Natural killer cell treated with Interleukin-12 subunit alpha and Interleukin-12 subunit beta and Interleukin-15 and Interleukin-18, amount 100 ng/mL, for 72 hours (primary cell): ENCODE data around the gene CAPN7. TPM values are rescaled to one million over a fixed set of nuclear protein-coding genes. Genes with fewer than 3 reads are reported as not detected.

ENCODE experiments used
- ATAC-seq, 2 donors: fragments of 150-1000 bp; cut with Tn5 transposase in 1 of 2; sonication (Bioruptor Pico), chemical (Tn5 transposase) in 1 of 2; 2 replicates each; pipeline ENCODE4 v1.10.0; 2021
- DNase-seq: peaks from one replicate; pipeline ENCODE4 v3.0.0; 2022; ENCODE audit warnings: low spot score
- H3K27ac Mint-ChIP-seq, 2 donors: 1 replicate in 1 of 2; 2 replicates in 1 of 2; pipeline ENCODE4 v1.8.0; 2022; ENCODE audit warnings: mixed read lengths in 2 of 2, mild to moderate bottlenecking in 1 of 2, moderate library complexity in 1 of 2
- H3K27me3 Mint-ChIP-seq, 2 donors: 1 replicate in 1 of 2; 2 replicates in 1 of 2; pipeline ENCODE4 v1.8.0; 2022; ENCODE audit warnings: mixed read lengths in 2 of 2
- H3K36me3 Mint-ChIP-seq: one replicate; pipeline ENCODE4 v1.8.0; 2022; ENCODE audit warnings: mixed read lengths
- H3K4me1 Mint-ChIP-seq, 2 donors: 1 replicate in 1 of 2; 2 replicates in 1 of 2; pipeline ENCODE4 v1.8.0; 2022; ENCODE audit warnings: low read depth in 2 of 2, mixed read lengths in 2 of 2, mild to moderate bottlenecking in 1 of 2
- H3K4me3 Mint-ChIP-seq: one replicate; pipeline ENCODE4 v1.8.0; 2022; ENCODE audit warnings: mixed read lengths
- H3K9me3 Mint-ChIP-seq: 2 replicates; pipeline ENCODE4 v1.8.0; 2022; ENCODE audit warnings: mixed read lengths
- total RNA-seq, 2 donors: library from RNA; stranded (reverse); gene quantifications; one replicate each; pipeline ENCODE4 v1.2.3, GENCODE V29; 2022

Gene CAPN7
- total RNA-seq, 2 donors from 2014 or later, result 27.9 to 47.8 TPM

- DNase-seq (no peak), ATAC-seq (no peak)
- Mint-ChIP-seq H3K4me3 (peak overlapping the region; percentile 47), H3K36me3 (peaks cover 10% of the 10 kb centered on the region), H3K27me3 (no peaks in the 10 kb centered on the region), H3K4me1 (peaks cover 61 to 70% of the 10 kb centered on the region in 2 donors), H3K27ac (peak overlapping the region; percentile 82 to 100), H3K9me3 (no peaks in the 10 kb centered on the region)
Measured at GRCh38 chr3:15266510-15267376, 60.7 kb downstream of the CAPN7 start.

GRCh38 chr3:15267502-15267901 lies 61.5 kb downstream of the CAPN7 start:
- H3K27ac Mint-ChIP-seq, result peak overlapping the region; percentile 96 to 100
- H3K36me3 Mint-ChIP-seq, result peaks cover 12% of the 10 kb centered on the region
- H3K27me3 Mint-ChIP-seq, result no peaks in the 10 kb centered on the region
- ATAC-seq (no peak), DNase-seq (no peak)
- H3K9me3 Mint-ChIP-seq, result no peaks in the 10 kb centered on the region
- peaks cover 69 to 77% of the 10 kb centered on the region in 2 donors for H3K4me1 Mint-ChIP-seq
- H3K4me3 Mint-ChIP-seq, result no peak overlapping the region

GRCh38 chr3:15268033-15268631 lies 62.1 kb downstream of the CAPN7 start:
- no peaks in the 10 kb centered on the region for H3K9me3 Mint-ChIP-seq
- H3K36me3 Mint-ChIP-seq, result peaks cover 12% of the 10 kb centered on the region
- H3K4me1 Mint-ChIP-seq, result peaks cover 74 to 79% of the 10 kb centered on the region in 2 donors
- H3K27ac Mint-ChIP-seq, result peak overlapping the region; percentile 96 to 100
- H3K27me3 Mint-ChIP-seq, result no peaks in the 10 kb centered on the region
- ATAC-seq (peak; percentile 65), DNase-seq (peak; percentile 88)
- no peak overlapping the region for H3K4me3 Mint-ChIP-seq

- H3K36me3 Mint-ChIP-seq, result peaks cover 17% of the 10 kb centered on the region
- H3K9me3 Mint-ChIP-seq, result no peaks in the 10 kb centered on the region
- peaks cover 82 to 86% of the 10 kb centered on the region in 2 donors for H3K4me1 Mint-ChIP-seq
- H3K27me3 Mint-ChIP-seq, result no peaks in the 10 kb centered on the region
- H3K4me3 Mint-ChIP-seq, result peak overlapping the region; percentile 78
- DNase-seq, result peak; percentile 94
- H3K27ac Mint-ChIP-seq, result peak overlapping the region; percentile 96 to 100
- ATAC-seq, result peak; percentile 88 to 89
Measured at GRCh38 chr3:15269091-15269989, 63.3 kb downstream of the CAPN7 start.

- Mint-ChIP-seq H3K36me3 (peaks cover 22% of the 10 kb centered on the region), H3K27me3 (no peaks in the 10 kb centered on the region), H3K9me3 (no peaks in the 10 kb centered on the region), H3K4me3 (no peak overlapping the region), H3K27ac (peak overlapping the region; percentile 91 to 98), H3K4me1 (peaks cover 86 to 90% of the 10 kb centered on the region in 2 donors)
- DNase-seq, result no peak
- ATAC-seq, result no peak
Measured at GRCh38 chr3:15271030-15271429, 65.0 kb downstream of the CAPN7 start.

GRCh38 chr3:15271785-15272381 lies 65.8 kb downstream of the CAPN7 start:
- peaks cover 22% of the 10 kb centered on the region for H3K36me3 Mint-ChIP-seq
- ATAC-seq, result peak; percentile 74 to 81
- peaks cover 83 to 88% of the 10 kb centered on the region in 2 donors for H3K4me1 Mint-ChIP-seq
- H3K27me3 Mint-ChIP-seq, result no peaks in the 10 kb centered on the region
- H3K9me3 Mint-ChIP-seq, result no peaks in the 10 kb centered on the region
- peak overlapping the region; percentile 91 to 98 for H3K27ac Mint-ChIP-seq
- peak overlapping the region; percentile 82 for H3K4me3 Mint-ChIP-seq
- peak; percentile 94 for DNase-seq

GRCh38 chr3:15272426-15273196 lies 66.6 kb downstream of the CAPN7 start:
- no peaks in the 10 kb centered on the region for H3K9me3 Mint-ChIP-seq
- H3K27me3 Mint-ChIP-seq, result no peaks in the 10 kb centered on the region
- H3K4me3 Mint-ChIP-seq, result peak overlapping the region; percentile 82
- DNase-seq (no peak), ATAC-seq (no peak)
- peaks cover 82 to 89% of the 10 kb centered on the region in 2 donors for H3K4me1 Mint-ChIP-seq
- H3K27ac Mint-ChIP-seq, result peak overlapping the region; percentile 91 to 98
- peaks cover 22% of the 10 kb centered on the region for H3K36me3 Mint-ChIP-seq

- H3K36me3 Mint-ChIP-seq, result peaks cover 22% of the 10 kb centered on the region
- DNase-seq, result no peak
- H3K4me3 Mint-ChIP-seq, result peak overlapping the region; percentile 82
- H3K27me3 Mint-ChIP-seq, result no peaks in the 10 kb centered on the region
- no peaks in the 10 kb centered on the region for H3K9me3 Mint-ChIP-seq
- no peak for ATAC-seq
- H3K27ac Mint-ChIP-seq, result peak overlapping the region; percentile 91 to 98
- peaks cover 83 to 86% of the 10 kb centered on the region in 2 donors for H3K4me1 Mint-ChIP-seq
Measured at GRCh38 chr3:15273227-15273626, 67.2 kb downstream of the CAPN7 start.

GRCh38 chr3:15276028-15276724 lies 70.1 kb downstream of the CAPN7 start:
- Mint-ChIP-seq H3K36me3 (peaks cover 16% of the 10 kb centered on the region), H3K9me3 (no peaks in the 10 kb centered on the region), H3K27ac (peak overlapping the region; percentile 91 to 98), H3K4me3 (peak overlapping the region; percentile 56), H3K27me3 (no peaks in the 10 kb centered on the region), H3K4me1 (peaks cover 85 to 86% of the 10 kb centered on the region in 2 donors)
- DNase-seq, result no peak
- ATAC-seq, result no peak

GRCh38 chr3:15277861-15278500 lies 71.9 kb downstream of the CAPN7 start:
- H3K4me1 Mint-ChIP-seq, result peaks cover 79 to 83% of the 10 kb centered on the region in 2 donors
- H3K36me3 Mint-ChIP-seq, result peaks cover 10% of the 10 kb centered on the region
- peak overlapping the region; percentile 91 to 98 for H3K27ac Mint-ChIP-seq
- no peaks in the 10 kb centered on the region for H3K9me3 Mint-ChIP-seq
- DNase-seq, result no peak
- H3K4me3 Mint-ChIP-seq, result peak overlapping the region; percentile 36
- H3K27me3 Mint-ChIP-seq, result no peaks in the 10 kb centered on the region
- no peak for ATAC-seq

- peaks cover 4% of the 10 kb centered on the region for H3K36me3 Mint-ChIP-seq
- no peak for DNase-seq
Measured at GRCh38 chr3:15279205-15279604, 73.2 kb downstream of the CAPN7 start.

More at GRCh38 chr3:15279205-15279604, 73.2 kb downstream of the CAPN7 start:
- H3K27me3 Mint-ChIP-seq, result no peaks in the 10 kb centered on the region
- H3K9me3 Mint-ChIP-seq, result no peaks in the 10 kb centered on the region
- no peak for ATAC-seq
- H3K27ac Mint-ChIP-seq, result peak overlapping the region; percentile 91 to 98
- peaks cover 79 to 83% of the 10 kb centered on the region in 2 donors for H3K4me1 Mint-ChIP-seq
- H3K4me3 Mint-ChIP-seq, result no peak overlapping the region
